SKM-1 (cell line): ENCODE measurements around the gene PER3.
"Not testable (repeated sequence)": the region's sequence is repeated elsewhere in the genome, so short reads cannot be mapped to it uniquely, and the experiment has no call there.

Source experiments
- DNase-seq: peaks from one replicate; lab custom pipeline; 2025; ENCODE audit not compliant: unreplicated experiment; lab: John Stamatoyannopoulos, UW

The PER3 gene

GRCh38 chr1:7778133-7778628 lies 5.9 kb upstream of the PER3 start:
- no peak for DNase-seq

GRCh38 chr1:7780976-7781375 lies 3.1 kb upstream of the PER3 start:
- no peak for DNase-seq

- DNase-seq, result peak; percentile 37
These were observed 2.6 kb upstream of the PER3 start for GRCh38 chr1:7781501-7781900.

- peak; percentile 20 for DNase-seq
These were observed 2.1 kb upstream of the PER3 start for GRCh38 chr1:7781923-7782495.

GRCh38 chr1:7783178-7783711 lies 846 bp upstream of the PER3 start:
- DNase-seq, result peak; percentile 28

- no peak for DNase-seq
These were observed 491 bp downstream of the PER3 start for GRCh38 chr1:7784492-7785071.

GRCh38 chr1:7785108-7785507 lies 1.0 kb downstream of the PER3 start:
- DNase-seq, result no peak

GRCh38 chr1:7786795-7787194 lies 2.7 kb downstream of the PER3 start:
- DNase-seq, result peak; percentile 23

GRCh38 chr1:7789828-7790227 lies 5.7 kb downstream of the PER3 start:
- no peak for DNase-seq

- not testable (repeated sequence) for DNase-seq
These were observed 6.9 kb downstream of the PER3 start for GRCh38 chr1:7791027-7791426.

GRCh38 chr1:7795406-7795805 lies 11.3 kb downstream of the PER3 start:
- DNase-seq, result no peak

GRCh38 chr1:7805460-7805859 lies 21.4 kb downstream of the PER3 start:
- DNase-seq, result no peak

GRCh38 chr1:7808253-7808844 lies 24.3 kb downstream of the PER3 start:
- no peak for DNase-seq

- DNase-seq, result no peak
These were observed 25.7 kb downstream of the PER3 start for GRCh38 chr1:7809742-7810141.

GRCh38 chr1:7810395-7810794 lies 26.3 kb downstream of the PER3 start:
- DNase-seq, result no peak

- no peak for DNase-seq
These were observed 27.4 kb downstream of the PER3 start for GRCh38 chr1:7811476-7811875.

- no peak for DNase-seq
These were observed 29.7 kb downstream of the PER3 start for GRCh38 chr1:7813677-7814373.

- no peak for DNase-seq
These were observed 37.2 kb downstream of the PER3 start for GRCh38 chr1:7821282-7821681.

- DNase-seq, result no peak
These were observed 40.6 kb downstream of the PER3 start for GRCh38 chr1:7824701-7825100.

GRCh38 chr1:7826363-7826762 lies 42.3 kb downstream of the PER3 start:
- no peak for DNase-seq

GRCh38 chr1:7827126-7827955 lies 43.2 kb downstream of the PER3 start:
- DNase-seq, result no peak
